GM19324 (cell line): Measurements from ENCODE around the gene DUOX2.

Source experiments
- ATAC-seq: cut with Tn5 transposase; IDR thresholded peaks from one replicate; pipeline ENCODE4 v1.9.1; 2021; ENCODE audit warnings: mild to moderate bottlenecking, moderate library complexity; ENCODE audit not compliant: unreplicated experiment, low FRiP score

Gene DUOX2

DNA sequence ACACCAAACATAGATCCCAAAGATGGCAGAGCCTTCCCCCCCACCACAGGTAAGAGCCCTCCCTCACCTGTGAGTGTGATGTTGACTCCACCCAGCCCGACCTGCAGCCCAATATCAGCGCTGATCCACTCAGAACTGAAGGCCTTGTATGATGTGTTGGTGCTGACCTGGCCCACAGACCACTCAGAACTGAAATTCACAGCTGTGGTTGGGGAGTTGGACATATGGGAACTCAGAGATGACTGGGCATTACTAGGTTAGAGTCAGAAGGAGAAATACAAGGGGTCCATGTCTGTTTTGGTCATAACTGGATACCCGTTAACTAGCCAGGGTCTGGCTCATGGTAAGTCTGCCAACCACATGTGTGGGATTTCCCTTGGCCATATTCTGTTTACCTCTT is 7.0 kb upstream of the DUOX2 start:
- ATAC-seq = no peak

DNA sequence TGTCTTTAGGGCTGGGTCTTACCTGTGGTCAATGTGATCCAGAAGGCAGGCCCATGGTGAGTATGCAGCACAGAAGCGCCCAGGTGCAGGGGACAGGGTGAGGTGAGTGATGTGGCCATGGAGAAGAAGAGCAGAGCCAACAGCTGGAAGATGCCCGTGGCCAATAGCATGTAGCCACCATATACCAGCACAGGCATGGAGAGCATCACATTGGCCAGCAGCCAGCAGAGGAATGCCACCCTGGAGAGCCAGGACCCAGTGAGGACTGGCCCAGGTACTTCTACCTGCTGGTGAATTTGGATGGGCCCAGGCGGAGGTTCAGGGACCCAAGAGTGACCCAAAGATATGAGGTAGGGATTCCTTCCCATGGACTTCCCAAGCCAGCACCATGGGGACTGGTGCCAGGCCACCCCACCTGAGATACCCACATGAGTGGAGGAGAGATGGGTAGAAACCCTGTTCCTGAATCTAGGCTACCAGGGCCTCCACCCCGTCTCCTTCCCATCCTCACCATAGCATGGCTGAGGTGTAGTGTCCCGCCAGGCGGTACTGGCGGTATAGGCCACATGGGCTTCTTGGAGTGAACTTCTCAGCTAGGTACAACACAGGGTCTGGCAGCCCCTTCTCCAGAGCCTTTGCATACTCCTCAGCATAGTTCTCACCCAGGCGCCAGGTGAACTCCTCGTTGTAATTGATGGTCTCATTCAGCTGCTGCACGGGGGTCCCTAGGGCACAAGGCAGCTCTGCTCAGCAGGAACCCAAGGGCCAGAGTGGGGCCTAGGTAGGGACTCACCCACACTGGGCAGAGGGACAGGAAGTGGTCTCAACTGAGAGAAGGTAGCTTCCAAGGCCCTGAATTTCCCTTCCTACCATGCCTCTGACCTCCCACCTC is 6.4 kb upstream of the DUOX2 start:
- no peak for ATAC-seq

DNA sequence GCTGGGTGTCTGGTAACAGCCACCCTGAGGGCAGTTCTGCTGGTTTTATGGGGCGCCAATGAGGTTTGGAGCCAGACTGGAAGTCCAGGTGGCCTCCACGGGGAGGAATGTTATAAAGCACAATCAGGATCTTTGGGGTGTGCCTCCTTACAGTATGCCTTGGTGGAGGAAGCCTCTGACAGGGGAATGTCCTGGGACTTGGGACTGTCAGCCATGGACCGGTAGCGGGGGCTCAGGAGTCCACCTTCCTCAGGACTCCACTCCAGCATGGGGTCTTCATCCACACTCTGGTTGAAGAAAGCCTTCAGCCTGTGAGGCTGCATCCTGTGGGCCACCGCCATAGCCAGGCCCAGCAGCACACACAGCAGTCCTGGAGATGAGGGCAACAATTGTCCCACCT is 5.0 kb upstream of the DUOX2 start:
- ATAC-seq = no peak

DNA sequence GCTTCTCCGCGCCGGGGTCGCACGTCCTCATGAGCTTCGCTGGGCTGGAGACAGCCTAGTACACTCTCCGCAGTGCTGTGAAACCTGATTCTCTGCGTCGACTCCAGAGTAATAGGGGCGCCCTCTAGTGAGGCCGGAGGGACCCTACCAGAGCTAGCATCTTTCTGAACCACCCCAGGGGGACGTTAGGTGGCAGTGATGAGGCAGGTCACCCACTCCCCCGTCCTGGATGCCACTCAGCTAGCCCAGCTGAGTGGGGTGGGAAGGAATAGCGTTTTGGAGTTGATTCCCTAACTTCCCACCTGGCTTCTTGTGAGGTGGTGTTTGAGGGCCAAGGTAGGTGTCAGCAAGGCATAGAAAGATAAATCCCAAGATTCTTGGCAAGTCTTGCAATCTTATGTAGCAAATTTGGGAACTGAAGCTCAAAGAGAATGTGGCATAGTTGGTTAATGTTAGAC is 4.2 kb upstream of the DUOX2 start:
- peak; percentile 84 for ATAC-seq

DNA sequence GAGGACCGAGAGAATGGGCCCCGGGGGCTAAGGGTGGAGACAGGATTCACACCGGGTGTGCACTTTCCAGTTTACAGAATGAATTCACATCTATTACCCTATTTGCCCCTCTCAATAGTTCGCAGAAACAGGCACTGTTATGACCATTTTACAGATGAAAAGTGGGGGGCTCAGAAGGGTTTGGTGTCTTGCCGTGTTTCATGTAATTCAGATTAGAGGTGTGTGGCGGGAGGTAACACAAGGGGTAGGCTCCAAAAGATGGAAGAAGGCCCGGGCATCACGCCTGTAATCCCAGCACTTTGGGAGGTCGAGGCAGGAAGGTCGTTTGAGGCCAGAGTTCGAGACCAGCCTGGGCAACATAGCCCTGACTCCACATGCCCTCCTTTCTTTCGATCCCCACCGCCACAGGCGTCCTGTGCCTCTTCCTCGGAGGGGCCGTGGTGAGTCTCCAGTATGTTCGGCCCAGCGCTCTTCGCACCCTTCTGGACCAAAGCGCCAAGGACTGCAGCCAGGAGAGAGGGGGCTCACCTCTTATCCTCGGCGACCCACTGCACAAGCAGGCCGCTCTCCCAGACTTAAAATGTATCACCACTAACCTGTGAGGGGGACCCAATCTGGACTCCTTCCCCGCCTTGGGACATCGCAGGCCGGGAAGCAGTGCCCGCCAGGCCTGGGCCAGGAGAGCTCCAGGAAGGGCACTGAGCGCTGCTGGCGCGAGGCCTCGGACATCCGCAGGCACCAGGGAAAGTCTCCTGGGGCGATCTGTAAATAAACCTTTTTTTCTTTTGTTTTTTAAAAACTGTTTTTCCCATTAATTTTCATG is 3.5 kb upstream of the DUOX2 start:
- ATAC-seq = peak; percentile 12

DNA sequence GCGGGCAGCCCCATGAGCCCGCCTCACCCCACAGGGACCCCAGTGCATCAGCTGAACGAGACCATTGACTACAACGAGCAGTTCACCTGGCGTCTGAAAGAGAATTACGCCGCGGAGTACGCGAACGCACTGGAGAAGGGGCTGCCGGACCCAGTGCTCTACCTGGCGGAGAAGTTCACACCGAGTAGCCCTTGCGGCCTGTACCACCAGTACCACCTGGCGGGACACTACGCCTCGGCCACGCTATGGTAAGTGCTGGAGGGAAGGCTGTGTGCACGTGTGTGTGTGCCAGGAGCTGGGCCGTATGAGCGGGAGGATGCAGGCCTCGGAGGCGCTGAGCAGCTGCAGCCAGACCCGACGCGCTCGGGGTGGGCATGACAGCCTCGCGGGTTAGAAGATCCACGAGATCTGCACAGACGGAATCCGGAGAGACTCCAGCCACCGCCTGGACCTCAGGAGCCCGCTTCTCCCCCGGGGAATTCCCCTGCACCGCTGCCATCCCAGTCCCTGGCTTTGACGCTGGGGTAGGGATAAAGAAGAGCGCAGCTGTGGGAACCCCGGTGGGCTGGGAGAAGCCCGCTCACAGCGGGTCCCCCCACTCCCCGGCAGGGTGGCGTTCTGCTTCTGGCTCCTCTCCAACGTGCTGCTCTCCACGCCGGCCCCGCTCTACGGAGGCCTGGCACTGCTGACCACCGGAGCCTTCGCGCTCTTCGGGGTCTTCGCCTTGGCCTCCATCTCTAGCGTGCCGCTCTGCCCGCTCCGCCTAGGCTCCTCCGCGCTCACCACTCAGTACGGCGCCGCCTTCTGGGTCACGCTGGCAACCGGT is 2.7 kb upstream of the DUOX2 start:
- ATAC-seq = no peak

DNA sequence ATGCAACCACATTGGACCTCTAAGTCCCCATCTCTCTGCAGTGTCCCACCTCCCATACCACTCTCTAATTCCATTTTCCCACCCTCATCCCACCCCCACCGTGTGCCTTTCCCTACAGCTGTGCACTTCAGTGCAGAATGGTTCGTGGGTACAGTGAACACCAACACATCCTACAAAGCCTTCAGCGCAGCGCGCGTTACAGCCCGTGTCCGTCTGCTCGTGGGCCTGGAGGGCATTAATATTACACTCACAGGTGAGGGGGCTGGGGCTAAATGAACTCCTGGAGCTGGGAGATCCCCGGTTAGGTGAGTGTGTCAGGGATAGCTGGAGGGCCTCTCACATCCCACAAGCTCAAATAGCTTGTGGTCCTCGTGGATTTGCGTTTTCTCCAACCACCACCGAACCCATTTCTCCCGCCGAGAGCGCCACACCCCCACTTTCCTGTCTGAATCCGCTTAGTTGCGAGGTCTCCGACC is 2.1 kb upstream of the DUOX2 start:
- no peak for ATAC-seq

DNA sequence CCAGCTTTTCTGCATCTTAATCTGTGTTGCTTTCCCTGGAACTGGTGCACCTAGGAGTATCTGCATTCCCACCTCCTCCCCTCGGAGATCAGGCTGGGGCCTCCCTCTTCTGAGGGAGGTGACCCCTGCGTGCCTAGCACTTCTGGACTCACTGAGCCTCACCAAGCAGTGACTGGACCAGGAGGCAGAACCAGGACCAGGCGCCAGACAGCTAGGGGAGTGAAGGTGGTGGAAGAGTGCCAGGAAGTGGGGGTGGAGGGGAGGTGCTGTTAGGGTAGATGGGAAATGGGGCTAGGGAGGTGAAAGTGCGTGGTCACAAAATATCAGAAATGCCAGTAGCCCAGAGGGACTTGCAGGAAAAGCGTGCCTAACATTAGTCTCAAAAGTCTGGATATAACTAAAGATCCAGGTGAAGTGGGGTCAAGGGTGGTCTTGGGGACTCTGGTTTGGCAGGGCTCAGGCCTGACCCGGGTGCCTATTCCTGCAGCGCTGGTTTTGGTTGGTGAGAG is 1.4 kb upstream of the DUOX2 start:
- ATAC-seq = no peak

DNA sequence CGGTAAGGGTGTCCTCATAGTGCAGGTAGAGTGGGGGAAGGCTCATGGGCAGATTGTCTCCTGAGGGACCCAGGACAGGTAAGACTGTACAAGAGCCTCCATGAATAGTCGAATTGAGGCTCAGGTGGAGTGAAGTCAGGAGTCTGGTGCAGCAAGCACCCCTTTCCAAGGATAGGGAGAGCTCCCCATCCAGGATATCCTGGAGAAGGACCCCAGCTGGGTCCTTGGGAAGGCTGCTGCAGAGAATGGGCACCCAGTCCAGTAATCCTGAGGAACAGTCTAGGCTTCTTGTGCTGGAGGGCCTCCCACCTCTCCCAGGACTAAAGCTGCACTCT is 746 bp upstream of the DUOX2 start:
- no peak for ATAC-seq

DNA sequence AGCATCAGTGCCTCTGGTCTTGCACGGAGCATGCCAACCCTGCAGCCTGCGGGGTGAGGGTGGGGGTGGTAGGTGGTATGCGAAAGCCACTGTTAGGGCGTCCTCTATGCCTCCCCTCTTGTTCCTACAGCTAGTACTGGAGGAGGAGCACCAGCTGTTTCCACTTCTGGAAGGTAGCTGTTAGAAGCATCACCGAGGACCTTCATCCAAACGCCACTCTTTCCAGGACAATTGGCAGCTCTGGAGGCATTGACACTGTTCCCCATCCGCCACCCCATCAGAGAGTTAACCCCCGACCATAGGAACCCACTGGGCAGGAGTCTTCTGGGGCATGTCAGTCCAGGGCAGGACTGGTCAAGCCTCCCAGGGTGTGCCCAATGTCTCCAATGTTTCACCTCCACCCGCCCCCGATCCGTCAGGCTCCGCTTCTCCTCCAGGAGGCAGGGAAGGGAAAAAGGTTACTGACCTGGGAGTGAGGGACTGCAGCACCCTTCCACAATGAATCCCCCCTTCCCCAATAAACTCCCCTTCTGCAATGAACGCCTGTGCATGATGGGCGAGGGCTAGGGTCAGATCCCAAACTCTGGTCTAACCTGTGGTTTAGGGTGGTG is 487 bp downstream of the DUOX2 start:
- ATAC-seq = no peak

DNA sequence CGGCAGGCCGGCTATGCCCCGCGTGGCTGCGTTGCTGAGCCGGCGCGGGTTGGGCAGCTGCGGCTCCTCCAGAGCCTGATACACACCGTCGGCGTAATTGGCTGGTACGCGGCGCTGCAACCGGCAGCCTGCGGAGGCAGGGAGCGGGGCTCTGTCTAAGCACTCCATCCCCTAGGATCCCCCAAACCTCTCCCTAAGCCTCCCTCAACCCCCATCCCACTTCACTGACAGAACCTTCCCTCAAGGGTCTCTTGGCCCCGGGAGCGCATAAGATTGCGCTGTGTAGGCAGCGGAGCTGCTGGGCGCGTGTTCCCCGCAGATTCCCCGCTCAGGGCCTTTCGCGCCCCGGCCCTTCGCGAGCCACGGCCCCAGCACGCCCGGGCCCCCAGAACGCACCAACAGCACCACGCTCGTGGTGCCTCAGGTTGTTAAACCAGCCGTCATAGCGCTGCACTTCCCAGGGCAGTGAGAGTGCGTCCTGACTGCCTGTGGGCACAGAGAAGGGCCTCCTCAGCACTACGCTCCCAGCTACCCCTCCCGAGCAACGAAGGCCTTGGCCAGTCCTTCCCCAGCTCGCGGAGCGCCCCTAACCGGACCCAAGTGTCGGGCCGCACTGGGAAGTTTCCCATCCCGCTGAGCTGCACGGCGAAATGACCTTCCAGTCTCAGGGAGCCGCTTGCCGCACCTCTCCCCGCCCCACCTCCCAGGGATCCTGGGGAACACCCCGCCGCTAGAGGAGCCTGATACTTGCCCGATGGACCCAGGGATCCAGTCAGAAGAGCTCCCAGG is 1.2 kb downstream of the DUOX2 start:
- no peak for ATAC-seq

DNA sequence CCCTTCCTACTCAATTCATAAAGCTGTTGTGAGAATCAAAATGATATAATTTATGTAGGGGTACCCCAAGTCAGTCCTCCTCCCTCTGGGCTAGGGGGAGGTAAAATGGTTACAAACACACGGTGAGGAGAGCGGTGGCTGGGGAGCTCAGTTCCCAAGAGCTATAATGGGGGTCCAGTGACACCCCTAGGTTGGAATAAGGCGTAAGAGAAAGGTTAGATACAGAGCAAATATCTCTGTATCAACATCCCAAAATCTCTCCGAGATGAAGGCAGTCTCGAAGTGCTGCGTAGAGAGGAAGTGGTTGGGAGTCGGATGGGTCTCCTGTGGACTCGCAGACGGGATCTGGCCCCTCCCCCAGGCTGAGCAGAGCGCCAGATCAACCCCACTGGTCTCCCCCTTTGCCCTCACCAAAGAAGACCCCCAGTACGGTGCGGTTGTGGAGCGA is 1.8 kb downstream of the DUOX2 start:
- no peak for ATAC-seq

DNA sequence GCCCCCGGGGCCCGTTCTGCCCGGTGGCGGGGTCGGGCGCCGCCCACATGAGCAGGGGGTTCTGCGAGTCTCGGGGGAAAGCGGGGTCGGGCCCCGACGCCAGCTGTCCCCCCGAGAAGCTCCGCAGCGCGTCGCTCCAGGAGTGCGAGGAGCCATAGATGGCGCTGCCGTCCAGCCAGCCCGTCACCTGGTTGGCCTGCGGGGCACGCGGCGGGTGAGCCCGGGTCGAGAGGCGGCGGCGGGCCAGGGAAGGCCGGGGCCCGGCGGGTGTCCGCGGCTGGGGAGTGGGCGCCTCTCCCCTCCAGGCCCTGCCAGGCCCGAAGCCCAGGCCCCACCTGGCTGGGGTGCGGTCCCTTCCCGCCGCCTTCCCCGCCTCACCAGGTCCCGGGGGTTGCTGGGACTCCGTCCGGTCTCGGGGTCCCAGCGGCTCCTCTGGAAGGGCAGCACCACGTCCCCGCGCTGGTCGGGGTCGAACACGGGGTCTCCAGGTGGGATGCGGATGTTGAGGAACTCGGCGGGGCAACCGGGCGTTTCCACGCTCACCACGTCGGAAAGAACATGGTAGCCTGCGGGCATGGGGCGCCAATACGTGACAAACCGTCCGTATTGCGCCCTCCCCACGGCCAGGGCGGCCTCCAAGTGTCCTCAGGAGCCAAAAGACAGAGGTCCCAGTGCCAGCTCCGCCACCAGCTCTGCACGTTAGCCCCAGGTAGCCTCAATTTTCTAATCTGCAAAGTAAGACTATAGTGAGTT is 2.4 kb downstream of the DUOX2 start:
- ATAC-seq = no peak

DNA sequence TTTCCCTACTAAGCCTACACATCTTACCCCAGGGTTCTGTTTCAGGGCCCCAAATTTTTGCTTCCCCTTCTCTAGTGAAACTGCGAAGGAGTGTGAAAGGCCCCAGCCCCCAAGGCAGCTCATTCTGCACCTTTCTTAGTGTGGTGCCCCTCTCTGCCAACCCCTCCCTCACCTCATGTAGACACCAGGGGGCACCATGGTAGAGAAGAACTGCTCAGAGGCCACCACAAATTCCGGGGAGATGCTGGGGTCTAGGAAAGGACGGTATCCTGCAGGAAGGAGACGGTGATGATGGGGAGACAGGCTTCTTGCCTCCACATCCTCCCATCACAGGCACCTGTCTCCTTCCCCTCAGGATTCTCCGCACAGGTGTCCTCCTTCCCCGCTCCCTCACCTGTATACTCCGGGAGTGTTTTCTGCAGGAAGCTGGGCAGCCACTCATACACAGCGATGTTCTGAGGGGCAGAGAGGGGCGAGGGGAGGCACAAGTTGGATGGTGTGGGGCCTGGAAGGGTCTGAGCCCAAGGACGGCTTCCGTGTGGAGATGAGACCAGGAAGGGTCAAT is 3.6 kb downstream of the DUOX2 start:
- no peak for ATAC-seq

DNA sequence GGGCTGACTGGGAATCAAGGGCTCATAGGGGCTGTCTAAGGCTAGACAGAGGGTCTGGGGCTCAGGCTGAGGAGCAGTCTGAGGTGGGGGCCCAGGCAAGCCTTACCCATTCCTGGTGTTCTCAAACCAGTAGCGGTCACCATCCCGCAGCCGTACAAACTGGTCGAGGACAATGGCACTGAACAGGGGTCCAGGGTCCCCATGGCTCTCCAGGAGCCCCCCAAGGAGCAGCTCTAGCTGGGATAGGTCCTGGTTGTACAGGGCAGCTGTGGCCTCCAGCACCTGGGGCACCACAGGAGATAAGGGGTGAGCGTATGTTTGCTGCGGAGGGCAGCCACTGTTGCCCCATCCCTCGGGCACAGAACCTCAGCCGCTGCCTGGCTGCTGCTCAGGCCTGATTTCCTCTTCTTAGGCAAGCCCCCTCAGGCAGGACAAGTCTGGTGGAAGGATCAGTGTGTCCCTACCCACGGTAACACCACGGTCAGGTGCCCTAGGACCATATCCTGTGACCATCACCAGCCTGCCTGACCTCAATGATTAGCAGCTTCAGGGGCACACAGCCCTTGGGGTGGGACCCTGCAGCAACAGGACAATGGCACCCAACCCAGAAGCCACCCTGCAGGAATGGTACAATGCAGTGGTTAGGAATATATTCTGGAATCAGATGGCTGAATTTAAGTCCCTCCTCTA is 5.9 kb downstream of the DUOX2 start:
- ATAC-seq = no peak

DNA sequence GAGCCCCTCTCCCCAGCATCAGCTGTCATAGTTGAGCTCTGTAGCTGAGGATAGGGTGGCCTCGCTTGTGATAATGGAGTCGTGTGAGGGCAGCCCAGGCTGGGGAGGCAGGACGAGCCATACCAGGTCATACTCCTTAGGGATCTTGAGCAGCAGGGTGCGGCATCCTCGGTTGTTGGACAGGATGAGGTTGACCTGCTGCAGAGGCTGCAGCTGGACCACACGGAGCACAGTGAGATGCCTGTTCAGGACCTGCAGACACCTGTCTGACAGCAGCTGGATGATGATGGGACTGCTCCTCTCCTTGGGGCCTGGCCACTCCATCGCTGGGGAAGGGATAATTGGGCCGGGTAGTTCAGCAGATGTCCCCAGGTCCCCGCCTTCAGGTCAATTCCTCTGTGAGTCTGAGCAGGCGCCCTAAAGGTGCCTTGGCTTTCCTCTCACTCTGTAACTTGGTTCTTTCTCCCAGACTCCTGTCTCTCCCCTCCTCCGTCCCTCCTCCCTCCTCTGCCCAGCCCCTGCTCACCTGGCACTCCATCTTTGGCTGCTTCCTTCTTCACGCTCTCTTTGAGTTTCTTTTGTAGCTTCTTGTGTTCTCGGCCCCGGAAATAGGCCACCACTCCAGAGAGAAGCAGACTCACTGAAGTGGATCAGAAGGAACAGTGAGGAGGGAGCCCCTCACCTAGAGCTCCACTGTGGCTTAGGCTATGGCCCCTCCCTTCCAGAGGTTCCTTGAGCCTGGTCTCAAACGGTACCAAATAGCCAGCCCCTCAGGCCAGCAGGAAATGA is 7.8 kb downstream of the DUOX2 start:
- ATAC-seq = no peak

DNA sequence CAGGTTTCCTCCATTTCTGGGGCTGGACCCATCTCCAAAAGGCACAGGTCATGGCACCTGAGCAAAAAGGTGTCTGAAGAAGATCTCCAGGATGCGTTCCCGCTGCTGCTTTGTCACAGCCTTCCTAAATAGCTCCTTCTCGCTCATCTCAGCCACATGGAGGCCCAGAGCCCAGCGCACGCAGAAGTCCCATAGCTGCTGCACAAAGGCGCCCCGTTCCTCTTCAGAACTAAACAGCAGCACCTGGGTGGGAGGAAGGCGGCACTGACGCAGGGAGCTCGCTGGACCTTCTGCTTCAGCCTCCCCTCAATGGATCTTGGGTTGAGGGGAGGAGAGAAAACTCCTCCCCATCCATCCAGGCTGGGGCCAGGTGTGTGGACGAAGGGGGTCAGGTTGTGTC is 8.4 kb downstream of the DUOX2 start:
- ATAC-seq = no peak
